Hepatocyte (in vitro differentiated cells): ENCODE data around the gene ZNF565.

Experiments used
- EZH2 ChIP-seq: fragments of 200-600 bp; sonication (generic); IDR thresholded peaks from 2 replicates; pipeline ENCODE4 v1.6.1; 2016; ENCODE audit warnings: antibody characterized with exemption, mild to moderate bottlenecking, borderline replicate concordance
- EZH2phosphoT487 ChIP-seq: fragments of 200-600 bp; sonication (generic); IDR thresholded peaks from one replicate; pipeline ENCODE4 v1.6.1; 2018; ENCODE audit warnings: antibody characterized with exemption, mild to moderate bottlenecking, low read depth, moderate library complexity; ENCODE audit not compliant: unreplicated experiment, severe bottlenecking
- TF ChIP-seq, protein P1 (sequence below): fragments of 200-600 bp; sonication (generic); IDR thresholded peaks from 2 replicates; pipeline ENCODE4 v1.5.1; 2016; ENCODE audit warnings: antibody characterized with exemption, mild to moderate bottlenecking; ENCODE audit not compliant: poor library complexity

DNA sequence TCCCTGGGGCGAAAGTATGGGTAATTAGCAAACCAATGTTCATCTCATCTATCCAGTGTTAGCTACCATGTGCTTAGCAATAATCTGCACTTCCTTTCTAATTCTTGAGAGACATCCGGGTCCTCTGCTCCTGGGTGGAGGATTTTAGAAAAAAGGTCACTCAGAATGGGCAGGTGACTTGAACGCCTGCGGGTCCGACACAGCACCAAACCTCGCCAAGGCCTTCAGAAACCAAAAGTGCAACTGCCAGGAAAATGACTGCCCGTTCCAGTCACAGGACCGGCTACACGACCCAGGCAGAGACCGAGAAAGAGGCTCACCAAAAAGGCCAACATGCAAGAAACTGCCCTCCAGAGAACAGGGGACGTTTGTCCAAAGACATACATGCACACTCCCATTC is 40.4 kb upstream of the ZNF565 start:
- TF ChIP-seq, protein P1, sequence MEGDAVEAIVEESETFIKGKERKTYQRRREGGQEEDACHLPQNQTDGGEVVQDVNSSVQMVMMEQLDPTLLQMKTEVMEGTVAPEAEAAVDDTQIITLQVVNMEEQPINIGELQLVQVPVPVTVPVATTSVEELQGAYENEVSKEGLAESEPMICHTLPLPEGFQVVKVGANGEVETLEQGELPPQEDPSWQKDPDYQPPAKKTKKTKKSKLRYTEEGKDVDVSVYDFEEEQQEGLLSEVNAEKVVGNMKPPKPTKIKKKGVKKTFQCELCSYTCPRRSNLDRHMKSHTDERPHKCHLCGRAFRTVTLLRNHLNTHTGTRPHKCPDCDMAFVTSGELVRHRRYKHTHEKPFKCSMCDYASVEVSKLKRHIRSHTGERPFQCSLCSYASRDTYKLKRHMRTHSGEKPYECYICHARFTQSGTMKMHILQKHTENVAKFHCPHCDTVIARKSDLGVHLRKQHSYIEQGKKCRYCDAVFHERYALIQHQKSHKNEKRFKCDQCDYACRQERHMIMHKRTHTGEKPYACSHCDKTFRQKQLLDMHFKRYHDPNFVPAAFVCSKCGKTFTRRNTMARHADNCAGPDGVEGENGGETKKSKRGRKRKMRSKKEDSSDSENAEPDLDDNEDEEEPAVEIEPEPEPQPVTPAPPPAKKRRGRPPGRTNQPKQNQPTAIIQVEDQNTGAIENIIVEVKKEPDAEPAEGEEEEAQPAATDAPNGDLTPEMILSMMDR, result no peak
- TF ChIP-seq EZH2 (no peak), EZH2phosphoT487 (no peak)
